Daoy (cell line): Measurements from ENCODE around the gene GLOD5. TPM values are rescaled to one million over a fixed set of nuclear protein-coding genes. Genes with fewer than 3 reads are reported as not detected.

Source experiments
- total RNA-seq: library from RNA; depleted of rRNA; stranded (reverse); fragments of >200 nt; shearing (Covaris generic); gene quantifications from 2 replicates; pipeline ENCODE4 v1.2.3, GENCODE V29; 2014; rRNA removed

GLOD5 gene
- total RNA-seq, 1 experiment from 2014 or later, result not detected

Other genes with a start within 250 kb of the GLOD5 start
- 105 and 106 TPM in 2 replicates for gene EBP, start 239.9 kb upstream of the GLOD5 start, total RNA-seq
- gene TBC1D25, start 222.0 kb upstream of the GLOD5 start, total RNA-seq, result 2.4 and 3.0 TPM in 2 replicates
- 142 and 159 TPM in 2 replicates for gene RBM3, start 187.3 kb upstream of the GLOD5 start, total RNA-seq
- gene WDR13, start 164.3 kb upstream of the GLOD5 start, total RNA-seq, result 82.3 and 92.5 TPM in 2 replicates
- 0.57 TPM in 1 of 2 replicates, not detected in the other for gene WAS, start 77.9 kb upstream of the GLOD5 start, total RNA-seq
- gene SUV39H1, start 65.0 kb upstream of the GLOD5 start, total RNA-seq, result 14.3 and 20.7 TPM in 2 replicates
- gene GATA1, start 24.8 kb downstream of the GLOD5 start, total RNA-seq, result not detected in 2 replicates
- 18.9 and 40.9 TPM in 2 replicates for gene HDAC6, start 40.3 kb downstream of the GLOD5 start, total RNA-seq
- gene ERAS, start 64.8 kb downstream of the GLOD5 start, total RNA-seq, result not detected in 2 replicates
- gene PCSK1N, start 73.9 kb downstream of the GLOD5 start, total RNA-seq, result 28.7 and 32.1 TPM in 2 replicates
- gene TIMM17B, start 136.0 kb downstream of the GLOD5 start, total RNA-seq, result 47.4 and 64.1 TPM in 2 replicates
- 102 TPM in 2 replicates for gene PQBP1, start 136.2 kb downstream of the GLOD5 start, total RNA-seq
- 24.8 and 24.9 TPM in 2 replicates for gene SLC35A2, start 149.9 kb downstream of the GLOD5 start, total RNA-seq
- 4.6 and 6.6 TPM in 2 replicates for gene PIM2, start 157.3 kb downstream of the GLOD5 start, total RNA-seq
- 16.8 and 17.8 TPM in 2 replicates for gene OTUD5, start 195.9 kb downstream of the GLOD5 start, total RNA-seq
- gene KCND1, start 210.1 kb downstream of the GLOD5 start, total RNA-seq, result 0.18 and 0.46 TPM in 2 replicates
- gene GRIPAP1, start 240.5 kb downstream of the GLOD5 start, total RNA-seq, result 9.7 and 16.9 TPM in 2 replicates